Measurements from ENCODE around the gene DYNC2I2. TPM values are rescaled to one million over a fixed set of nuclear protein-coding genes. Genes with fewer than 3 reads are reported as not detected.

Gene DYNC2I2
- total RNA-seq, 4 donors from 2014 or later, result 41.4 to 160 (median 94.9) TPM

GRCh38 chr9:128634651-128635262, 21.9 kb downstream of the DYNC2I2 start:
- Histone ChIP-seq H3K27ac (peak overlapping the region; percentile 85 to 92 (median 88)), H3K4me1 (peaks cover 15 to 23% (median 18%) of the 10 kb centered on the region in 4 donors), H3K4me3 (peak overlapping the region in 1 of 4 donors; percentile 5), H3K27me3 (no peaks in the 10 kb centered on the region), H3K36me3 (peaks cover 0 to 26% (median 19%) of the 10 kb centered on the region in 4 donors), H3K9me3 (no peaks in the 10 kb centered on the region)
- 67 to 70% methylated on average over 4 to 26 of the region's 26 CpGs for WGBS, 2 donors (ENCODE audit: low coverage in 1 of 2)
- no peak for DNase-seq
- in situ Hi-C loops (cut with MboI; ENCODE audit: low pct_ligation_motif_present in 1 of 4, low pct_unique_long_range_greater_than_20kb in 1 of 4, low sequenced_read_pairs in 3 of 4), result no loop called here
- intact Hi-C loops (cut with DNase I; ENCODE audit: low total_unique reads), result no loop called here
- TF ChIP-seq POLR2AphosphoS5 (IDR thresholded peaks at IDR 0.05) (no peak), EP300 (IDR thresholded peaks at IDR 0.05; ENCODE audit: low read depth) (no peak), CTCF (IDR thresholded peaks at IDR 0.05) (no peak), POLR2A (IDR thresholded peaks at IDR 0.05) (no peak)

- no peak overlapping the region for H3K4me3 ChIP-seq
- in situ Hi-C loops (cut with MboI; ENCODE audit: low pct_ligation_motif_present in 1 of 4, low pct_unique_long_range_greater_than_20kb in 1 of 4, low sequenced_read_pairs in 3 of 4) (no loop called here), intact Hi-C loops (cut with DNase I; ENCODE audit: low total_unique reads) (no loop called here)
- DNase-seq, result no peak
- H3K27ac ChIP-seq, result peak overlapping the region; percentile 85 to 92 (median 88)
- no peaks in the 10 kb centered on the region for H3K27me3 ChIP-seq
- peaks cover 15 to 23% (median 18%) of the 10 kb centered on the region in 4 donors for H3K4me1 ChIP-seq
- TF ChIP-seq EP300 (IDR thresholded peaks at IDR 0.05; ENCODE audit: low read depth) (no peak), POLR2A (IDR thresholded peaks at IDR 0.05) (no peak), CTCF (IDR thresholded peaks at IDR 0.05) (no peak), POLR2AphosphoS5 (IDR thresholded peaks at IDR 0.05) (no peak)
- 92 to 95% methylated on average over 4 to 10 of the region's 10 CpGs for WGBS, 2 donors (ENCODE audit: low coverage in 1 of 2)
- peaks cover 0 to 32% (median 20%) of the 10 kb centered on the region in 4 donors for H3K36me3 ChIP-seq
- H3K9me3 ChIP-seq, result no peaks in the 10 kb centered on the region
Measured at GRCh38 chr9:128634111-128634510, 22.5 kb downstream of the DYNC2I2 start.

GRCh38 chr9:128633601-128634000, 23.0 kb downstream of the DYNC2I2 start:
- in situ Hi-C loops (cut with MboI; ENCODE audit: low pct_ligation_motif_present in 1 of 4, low pct_unique_long_range_greater_than_20kb in 1 of 4, low sequenced_read_pairs in 3 of 4), result no loop called here
- peak overlapping the region in 1 of 4 donors; percentile 85 for H3K27ac ChIP-seq

GRCh38 chr9:128633057-128633456, 23.6 kb downstream of the DYNC2I2 start:
- peaks cover 0 to 32% (median 20%) of the 10 kb centered on the region in 4 donors for H3K36me3 ChIP-seq
- in situ Hi-C loops (cut with MboI; ENCODE audit: low pct_ligation_motif_present in 1 of 4, low pct_unique_long_range_greater_than_20kb in 1 of 4, low sequenced_read_pairs in 3 of 4) (no loop called here), intact Hi-C loops (cut with DNase I; ENCODE audit: low total_unique reads) (no loop called here)

More at GRCh38 chr9:128633601-128634000, 23.0 kb downstream of the DYNC2I2 start:
- WGBS, 2 donors (ENCODE audit: low coverage in 1 of 2), result 80 to 88% methylated on average over 3 to 11 of the region's 11 CpGs
- DNase-seq, result no peak
- Histone ChIP-seq H3K9me3 (no peaks in the 10 kb centered on the region), H3K36me3 (peaks cover 0 to 32% (median 20%) of the 10 kb centered on the region in 4 donors), H3K4me3 (no peak overlapping the region), H3K4me1 (peaks cover 15 to 23% (median 18%) of the 10 kb centered on the region in 4 donors), H3K27me3 (no peaks in the 10 kb centered on the region)
- intact Hi-C loops (cut with DNase I; ENCODE audit: low total_unique reads), result no loop called here
- no peak for TF ChIP-seq POLR2A (IDR thresholded peaks at IDR 0.05)
- TF ChIP-seq EP300 (IDR thresholded peaks at IDR 0.05; ENCODE audit: low read depth), result no peak
- TF ChIP-seq CTCF (IDR thresholded peaks at IDR 0.05), result no peak
- no peak for TF ChIP-seq POLR2AphosphoS5 (IDR thresholded peaks at IDR 0.05)

More at GRCh38 chr9:128633057-128633456, 23.6 kb downstream of the DYNC2I2 start:
- no peak for DNase-seq
- Histone ChIP-seq H3K4me3 (no peak overlapping the region), H3K9me3 (no peaks in the 10 kb centered on the region), H3K27me3 (no peaks in the 10 kb centered on the region), H3K4me1 (peaks cover 15 to 23% (median 18%) of the 10 kb centered on the region in 4 donors), H3K27ac (no peak overlapping the region)
- no peak for TF ChIP-seq CTCF (IDR thresholded peaks at IDR 0.05)
- TF ChIP-seq EP300 (IDR thresholded peaks at IDR 0.05; ENCODE audit: low read depth), result no peak
- no peak for TF ChIP-seq POLR2AphosphoS5 (IDR thresholded peaks at IDR 0.05)
- no peak for TF ChIP-seq POLR2A (IDR thresholded peaks at IDR 0.05)
- 78 to 93% methylated on average over 6 to 21 of the region's 21 CpGs for WGBS, 2 donors (ENCODE audit: low coverage in 1 of 2)
